PC-3 (cell line): Measurements from ENCODE around the gene ARHGAP22. TPM values are rescaled to one million over a fixed set of nuclear protein-coding genes. Genes with fewer than 3 reads are reported as not detected.

Source experiments
- ATAC-seq: fragments of 200-7000 bp; cut with Tn5 transposase; 2 replicates; pipeline ENCODE4 v1.9.1; 2020; ENCODE audit warnings: mild to moderate bottlenecking, moderate library complexity
- BruUV-seq: library from RNA; stranded (reverse); fragments of 400-500 nt; replicated peaks from 2 replicates; lab custom pipeline; 2021; lab: Mats Ljungman, UMichigan
- CTCF ChIA-PET: fragments of 300-600 bp; sonication (Branson Sonifier 250); formaldehyde crosslinking; loops from one replicate; lab custom pipeline; 2022; ENCODE audit warnings: antibody characterized with exemption; lab: Charles Lee
- POLR2A ChIA-PET: fragments of 300-600 bp; sonication (Branson Sonifier 250); formaldehyde crosslinking; loops from one replicate; lab custom pipeline; 2022; ENCODE audit warnings: antibody characterized with exemption; ENCODE audit not compliant: unreplicated experiment; lab: Charles Lee
- DNase-seq: peaks from one replicate; pipeline ENCODE4 v3.0.0-alpha.2; 2015
- H2AFZ ChIP-seq: fragments of 300-600 bp; sonication (generic); 2 replicates; pipeline ENCODE4 v1.6.0; 2016; ENCODE audit warnings: antibody characterized with exemption, low read length
- H3F3A ChIP-seq: fragments of 300-600 bp; sonication (generic); one replicate; pipeline ENCODE4 v1.6.0; 2017; ENCODE audit warnings: antibody characterized with exemption, low read length, control low read depth, mild to moderate bottlenecking; ENCODE audit not compliant: unreplicated experiment
- H3K27ac ChIP-seq: fragments of 300-600 bp; sonication (generic); 2 replicates; pipeline ENCODE4 v1.5.1; 2016; ENCODE audit warnings: mild to moderate bottlenecking, low read length
- H3K27me3 ChIP-seq: fragments of 300-600 bp; sonication (generic); 2 replicates; pipeline ENCODE4 v1.6.1; 2016; ENCODE audit warnings: low read length, mixed read lengths
- H3K36me3 ChIP-seq: fragments of 300-600 bp; sonication (generic); 2 replicates; pipeline ENCODE4 v1.6.1; 2016; ENCODE audit warnings: low read depth, mixed run types, low read length, mixed read lengths
- H3K4me1 ChIP-seq: fragments of 300-600 bp; sonication (generic); 2 replicates; pipeline ENCODE4 v1.5.1; 2016; ENCODE audit warnings: low read length; ENCODE audit not compliant: insufficient read depth
- H3K4me2 ChIP-seq: fragments of 300-600 bp; sonication (generic); 2 replicates; pipeline ENCODE4 v1.6.0; 2016; ENCODE audit warnings: low read length
- H3K4me3 ChIP-seq: fragments of 300-600 bp; sonication (generic); 2 replicates; pipeline ENCODE4 v1.5.1; 2016; ENCODE audit warnings: mild to moderate bottlenecking, low read length, mixed read lengths
- H3K79me2 ChIP-seq: fragments of 300-600 bp; sonication (generic); 2 replicates; pipeline ENCODE4 v1.6.1; 2017; ENCODE audit warnings: low read length, mixed read lengths
- H3K9ac ChIP-seq: fragments of 300-600 bp; sonication (generic); 2 replicates; pipeline ENCODE4 v1.6.0; 2016; ENCODE audit warnings: mild to moderate bottlenecking, low read length
- H3K9me2 ChIP-seq: fragments of 300-600 bp; sonication (generic); replicated peaks from 2 replicates; pipeline ENCODE4 v1.6.1; 2016; ENCODE audit warnings: mixed run types, low read length, mixed read lengths
- H3K9me3 ChIP-seq: fragments of 300-600 bp; sonication (generic); 2 replicates; pipeline ENCODE4 v1.6.1; 2016; ENCODE audit warnings: low read length, mixed read lengths
- H4K20me1 ChIP-seq: fragments of 300-600 bp; sonication (generic); 2 replicates; pipeline ENCODE4 v1.6.1; 2016; ENCODE audit warnings: low read length, mixed read lengths
- CTCF ChIP-seq: fragments of 300-600 bp; sonication (generic); conservative IDR thresholded peaks from 2 replicates; pipeline ENCODE4 v1.5.1; 2017; ENCODE audit warnings: antibody characterized with exemption, low read depth, mild to moderate bottlenecking, low read length
- EZH2 ChIP-seq: fragments of 300-600 bp; sonication (generic); IDR thresholded peaks from one replicate; pipeline ENCODE4 v1.6.1; 2017; ENCODE audit warnings: antibody characterized with exemption, mild to moderate bottlenecking, low read length; ENCODE audit not compliant: unreplicated experiment
- EZH2phosphoT487 ChIP-seq: fragments of 300-600 bp; sonication (generic); IDR thresholded peaks from 2 replicates; pipeline ENCODE4 v1.6.1; 2018; ENCODE audit warnings: mild to moderate bottlenecking, antibody characterized with exemption, low read length, borderline replicate concordance
- intact Hi-C: fragments of 100-400 bp; cut with micrococcal nuclease; formaldehyde crosslinking; loops from 2 replicates; pipeline ENCODE4 v1.9.0; 2023
- total RNA-seq: library from RNA; depleted of rRNA; stranded (reverse); fragments of >200 nt; gene quantifications from 2 replicates; pipeline ENCODE4 v1.2.3, GENCODE V29; 2014

The ARHGAP22 gene
- total RNA-seq, 1 experiment from 2014 or later: 12.2 TPM

GRCh38 chr10:48444861-48445841 is 159.7 kb downstream of the ARHGAP22 start:
- POLR2A ChIA-PET: no interaction called here

GRCh38 chr10:48444266-48444665 is 160.6 kb downstream of the ARHGAP22 start:
- intact Hi-C loops: loop anchor here (1.0 kb wide), 1 partner anchor 62 kb away; no protein-coding TSS in a partner anchor
- peak; percentile 49 for DNase-seq
- H2AFZ ChIP-seq: no peak overlapping the region
- TF ChIP-seq EZH2 (no peak), CTCF (peak; percentile 47)
- no peaks in the 10 kb centered on the region for H3F3A ChIP-seq
- H3K79me2 ChIP-seq: no peaks in the 10 kb centered on the region
- no peaks in the 10 kb centered on the region for H3K9me2 ChIP-seq
- H3K4me1 ChIP-seq: peaks cover 10% of the 10 kb centered on the region
- ChIA-PET POLR2A (no interaction called here), CTCF (interaction anchor here (1.0 to 1.5 kb wide), 4 partner anchors 53 to 212 kb away, joined by 3 to 16 read pairs (median 9); no protein-coding TSS in a partner anchor)
- ATAC-seq: peak; percentile 62
- no peak overlapping the region for H3K4me3 ChIP-seq
- H3K27me3 ChIP-seq: no peaks in the 10 kb centered on the region
- no peak overlapping the region for H3K9ac ChIP-seq
- H3K36me3 ChIP-seq: no peaks in the 10 kb centered on the region
- H3K27ac ChIP-seq: no peak overlapping the region
- H3K4me2 ChIP-seq: no peak overlapping the region
- H3K9me3 ChIP-seq: no peaks in the 10 kb centered on the region
- no peaks in the 10 kb centered on the region for H4K20me1 ChIP-seq
- no TSS peak for BruUV-seq

More at GRCh38 chr10:48444861-48445841, 159.7 kb downstream of the ARHGAP22 start:
- no peak overlapping the region for H3K4me2 ChIP-seq
- no peaks in the 10 kb centered on the region for H3F3A ChIP-seq
- no peaks in the 10 kb centered on the region for H4K20me1 ChIP-seq
- ATAC-seq (peak; percentile 28; the same call in 1 of the 2 replicates), DNase-seq (peak; percentile 59)
- H3K27ac ChIP-seq: no peak overlapping the region
- H3K27me3 ChIP-seq: no peaks in the 10 kb centered on the region
- peaks cover 5% of the 10 kb centered on the region; the same call in 1 of the 2 replicates for H3K4me1 ChIP-seq
- H3K9ac ChIP-seq: no peak overlapping the region
- H3K9me3 ChIP-seq: no peaks in the 10 kb centered on the region
- intact Hi-C loops: loop anchor here (1.0 kb wide), 1 partner anchor 61 kb away; no protein-coding TSS in a partner anchor
- no peaks in the 10 kb centered on the region for H3K79me2 ChIP-seq
- no peak overlapping the region for H3K4me3 ChIP-seq
- TF ChIP-seq EZH2 (no peak), CTCF (no peak; the same call in 1 of the 2 replicates), EZH2phosphoT487 (no peak)
- no peak overlapping the region for H2AFZ ChIP-seq
- H3K36me3 ChIP-seq: no peaks in the 10 kb centered on the region
- H3K9me2 ChIP-seq: no peaks in the 10 kb centered on the region
- CTCF ChIA-PET: interaction anchor here (0.6 to 1.5 kb wide), 5 partner anchors 52 to 211 kb away, joined by 3 to 16 read pairs (median 3); no protein-coding TSS in a partner anchor
- BruUV-seq: no TSS peak
